Measurements from ENCODE around the gene TMEM178B.

DNA sequence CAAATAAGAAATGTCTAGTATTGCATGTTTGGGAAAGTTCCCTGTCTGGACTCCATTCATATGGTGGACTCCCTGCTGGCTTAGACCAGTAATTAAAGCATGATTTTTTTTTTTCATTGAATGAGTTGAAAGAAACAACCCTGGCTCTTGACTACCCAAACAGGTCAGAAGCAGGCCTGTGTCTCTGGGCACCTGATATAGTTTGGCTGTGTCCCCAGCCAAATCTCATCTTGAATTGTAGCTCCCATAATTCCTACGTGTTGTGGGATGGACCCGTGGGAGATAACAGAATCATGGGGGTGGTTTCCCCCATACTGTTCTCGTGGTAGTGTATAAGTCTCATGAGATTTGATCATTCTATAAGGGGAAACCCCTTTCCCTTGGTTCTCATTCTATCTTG lies 206.2 kb downstream of the TMEM178B start:
- TF ChIP-seq CTCF (IDR thresholded peaks at IDR 0.05), result no peak
- TF ChIP-seq EZH2 (IDR thresholded peaks at IDR 0.05; ENCODE audit: borderline replicate concordance, insufficient read depth, low read depth, low read length, poor library complexity, severe bottlenecking), result no peak

Data from B cell (primary cell).